Measurements from ENCODE around the gene ZNRF1. TPM values are rescaled to one million over a fixed set of nuclear protein-coding genes. Genes with fewer than 3 reads are reported as not detected.

The ZNRF1 gene
- total and polyA plus RNA-seq, 2 of the 4 experiments (the other 2 are of a cell fraction), result 8.2 to 20.7 TPM

DNA sequence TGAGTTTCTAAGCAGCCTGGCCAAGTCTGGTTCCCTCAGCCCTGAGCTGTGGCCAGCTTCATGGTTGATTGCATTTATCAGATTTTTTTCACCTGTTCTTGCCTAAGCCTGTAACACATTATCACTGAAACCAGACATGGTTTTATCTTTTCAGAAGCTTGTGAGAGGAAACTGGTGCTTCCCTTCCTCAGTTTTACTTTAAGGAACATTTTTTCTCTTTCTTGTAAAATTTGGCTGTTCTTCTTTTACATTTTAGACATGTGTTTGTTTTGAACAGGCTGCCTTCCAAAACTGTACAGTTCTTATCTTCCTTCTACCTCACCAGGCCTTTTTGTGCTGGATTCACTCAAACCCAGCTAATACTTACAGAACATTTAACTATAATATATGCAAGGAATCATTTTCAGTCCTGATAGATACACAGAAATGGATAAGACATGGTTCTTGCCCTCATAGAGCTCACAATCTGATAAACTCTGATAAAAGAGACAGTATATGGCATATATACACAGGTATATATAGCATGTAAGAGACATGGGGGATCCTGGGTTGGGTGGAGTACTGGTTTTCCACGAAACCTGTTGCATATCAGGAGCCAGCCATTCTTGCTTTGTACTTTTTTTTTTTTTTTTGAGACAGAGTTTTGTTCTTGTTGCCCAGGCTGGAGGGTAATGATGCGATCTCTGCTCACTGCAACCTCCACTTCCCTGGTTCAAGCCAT is 44.5 kb downstream of the ZNRF1 start:
- Histone ChIP-seq H3K9ac (ENCODE audit: low read depth, low read length) (no peak overlapping the region), H3K56ac (ENCODE audit: extremely low read depth, insufficient read depth, low read length) (no peak overlapping the region), H3K4ac (ENCODE audit: low read depth, low read length) (no peak overlapping the region), H3K9me1 (ENCODE audit: insufficient read depth, low read length) (peaks cover 3% of the 10 kb centered on the region; the same call in 1 of the 2 replicates), H4K5ac (ENCODE audit: low read depth, low read length) (no peak overlapping the region), H2BK15ac (ENCODE audit: low read depth, low read length) (no peak overlapping the region), H3K9me3 (ENCODE audit: control insufficient read depth, insufficient read depth, low read length) (peaks cover 3% of the 10 kb centered on the region), H3K27me3 (ENCODE audit: control insufficient read depth, insufficient read depth, low read length) (no peaks in the 10 kb centered on the region), H3K23ac (ENCODE audit: low read depth, low read length) (no peak overlapping the region), H4K8ac (ENCODE audit: low read depth in 2 of 2, low read length in 2 of 2) (no peak overlapping the region), H3K4me3 (ENCODE audit: insufficient read depth, low read depth, low read length) (no peak overlapping the region), H3K4me2 (ENCODE audit: low read depth, low read length) (no peak overlapping the region), H2AK9ac (replicated peaks; ENCODE audit: low read depth, low read length, poor library complexity) (no peak overlapping the region), H3K14ac (replicated peaks; ENCODE audit: low read depth, low read length) (no peak overlapping the region), H3K4me1 (ENCODE audit: control insufficient read depth, insufficient read depth, low read length) (peaks cover 9% of the 10 kb centered on the region), H2AFZ (replicated peaks; ENCODE audit: low read length, poor library complexity) (no peak overlapping the region), H2BK120ac (ENCODE audit: low read depth, low read length) (no peak overlapping the region), H3K18ac (ENCODE audit: low read depth, low read length) (no peak overlapping the region), H4K91ac (ENCODE audit: insufficient read depth, low read depth, low read length) (no peak overlapping the region), H3K27ac (ENCODE audit: insufficient read depth, low read length) (no peak overlapping the region), H2AK5ac (ENCODE audit: low read depth, low read length) (no peak overlapping the region), H2BK5ac (ENCODE audit: low read depth, low read length, poor library complexity, severe bottlenecking) (no peak overlapping the region), H3K79me1 (ENCODE audit: low read depth in 1 of 2, low read length in 2 of 2) (peaks cover 39 to 63% of the 10 kb centered on the region in 2 experiments), H2BK20ac (ENCODE audit: low read depth, low read length) (no peak overlapping the region), H4K20me1 (ENCODE audit: insufficient read depth, low read length) (peaks cover 43% of the 10 kb centered on the region), H3K36me3 (ENCODE audit: control insufficient read depth, insufficient read depth, low read length) (no peaks in the 10 kb centered on the region; the same call in 1 of the 2 replicates)
- in situ Hi-C loops (cut with MboI; ENCODE audit: low sequenced_read_pairs) (no loop called here), intact Hi-C loops (cut with micrococcal nuclease) (no loop called here), dilution Hi-C loops (cut with HindIII; ENCODE audit: low sequenced_read_pairs, unreplicated experiment) (no loop called here)
- no CpG with 5 or more reads among the region's 2 CpGs for WGBS, 2 experiments (ENCODE audit: extremely low coverage in 2 of 2, insufficient read length in 1 of 2)
- no peak for DNase-seq
- no peak for TF ChIP-seq MXI1 (IDR thresholded peaks at IDR 0.05; ENCODE audit: borderline replicate concordance, low read depth, low read length)
- no peak for TF ChIP-seq MAFK (IDR thresholded peaks at IDR 0.05; ENCODE audit: low read depth, low read length)
- TF ChIP-seq, protein P1, sequence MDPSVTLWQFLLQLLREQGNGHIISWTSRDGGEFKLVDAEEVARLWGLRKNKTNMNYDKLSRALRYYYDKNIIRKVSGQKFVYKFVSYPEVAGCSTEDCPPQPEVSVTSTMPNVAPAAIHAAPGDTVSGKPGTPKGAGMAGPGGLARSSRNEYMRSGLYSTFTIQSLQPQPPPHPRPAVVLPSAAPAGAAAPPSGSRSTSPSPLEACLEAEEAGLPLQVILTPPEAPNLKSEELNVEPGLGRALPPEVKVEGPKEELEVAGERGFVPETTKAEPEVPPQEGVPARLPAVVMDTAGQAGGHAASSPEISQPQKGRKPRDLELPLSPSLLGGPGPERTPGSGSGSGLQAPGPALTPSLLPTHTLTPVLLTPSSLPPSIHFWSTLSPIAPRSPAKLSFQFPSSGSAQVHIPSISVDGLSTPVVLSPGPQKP (IDR thresholded peaks at IDR 0.05; ENCODE audit: borderline replicate concordance, low read depth, low read length), result no peak
- no peak for TF ChIP-seq CEBPB (IDR thresholded peaks at IDR 0.05; ENCODE audit: low read depth, low read length)
- no peak for TF ChIP-seq RFX5 (IDR thresholded peaks at IDR 0.05; ENCODE audit: low read depth, low read length)
- TF ChIP-seq BHLHE40 (IDR thresholded peaks at IDR 0.05; ENCODE audit: low read depth, low read length), result no peak
- no peak for TF ChIP-seq NFE2L2 (IDR thresholded peaks at IDR 0.05; ENCODE audit: low read depth, low read length)
- no peak for TF ChIP-seq SMC3 (IDR thresholded peaks at IDR 0.05; ENCODE audit: low read depth, low read length)
- TF ChIP-seq, protein P2, sequence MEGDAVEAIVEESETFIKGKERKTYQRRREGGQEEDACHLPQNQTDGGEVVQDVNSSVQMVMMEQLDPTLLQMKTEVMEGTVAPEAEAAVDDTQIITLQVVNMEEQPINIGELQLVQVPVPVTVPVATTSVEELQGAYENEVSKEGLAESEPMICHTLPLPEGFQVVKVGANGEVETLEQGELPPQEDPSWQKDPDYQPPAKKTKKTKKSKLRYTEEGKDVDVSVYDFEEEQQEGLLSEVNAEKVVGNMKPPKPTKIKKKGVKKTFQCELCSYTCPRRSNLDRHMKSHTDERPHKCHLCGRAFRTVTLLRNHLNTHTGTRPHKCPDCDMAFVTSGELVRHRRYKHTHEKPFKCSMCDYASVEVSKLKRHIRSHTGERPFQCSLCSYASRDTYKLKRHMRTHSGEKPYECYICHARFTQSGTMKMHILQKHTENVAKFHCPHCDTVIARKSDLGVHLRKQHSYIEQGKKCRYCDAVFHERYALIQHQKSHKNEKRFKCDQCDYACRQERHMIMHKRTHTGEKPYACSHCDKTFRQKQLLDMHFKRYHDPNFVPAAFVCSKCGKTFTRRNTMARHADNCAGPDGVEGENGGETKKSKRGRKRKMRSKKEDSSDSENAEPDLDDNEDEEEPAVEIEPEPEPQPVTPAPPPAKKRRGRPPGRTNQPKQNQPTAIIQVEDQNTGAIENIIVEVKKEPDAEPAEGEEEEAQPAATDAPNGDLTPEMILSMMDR (conservative IDR thresholded peaks at IDR 0.05; ENCODE audit: low read depth, low read length), result no peak
- TF ChIP-seq CHD1 (IDR thresholded peaks at IDR 0.05; ENCODE audit: low read depth, low read length), result no peak
- no peak for TF ChIP-seq FOS (IDR thresholded peaks at IDR 0.05; ENCODE audit: low read depth, low read length)
- no peak for TF ChIP-seq MAZ (IDR thresholded peaks at IDR 0.05; ENCODE audit: borderline replicate concordance, low read depth, low read length)
- peak; percentile 32; the same call in 1 of the 2 replicates for ATAC-seq (ENCODE audit: low read depth)
- CTCF ChIA-PET, result interaction anchor here (1.3 kb wide), 1 partner anchor 31 kb away, joined by 3 read pairs; no protein-coding TSS in a partner anchor
- POLR2A ChIA-PET (ENCODE audit: unreplicated experiment), result no interaction called here
- no TSS peak for BruUV-seq (replicated peaks)
